Fibroblast of lung (primary cell): ENCODE measurements around the gene ASH1L.

ENCODE experiments used
- CTCF ChIP-seq, 2 donors: IDR thresholded peaks in 1 of 2; conservative IDR thresholded peaks in 1 of 2; 1 replicate in 1 of 2; 2 replicates in 1 of 2; pipeline ENCODE4 v1.5.1; 2011 to 2012; ENCODE audit warnings: low read length in 2 of 2, control low read depth in 1 of 2, inconsistent platforms in 1 of 2, low read depth in 1 of 2, mild to moderate bottlenecking in 1 of 2
- EZH2 ChIP-seq: IDR thresholded peaks from 2 replicates; pipeline ENCODE4 v1.5.1; 2012; ENCODE audit warnings: low read length, control low read depth, mild to moderate bottlenecking; ENCODE audit errors: missing control alignments

DNA sequence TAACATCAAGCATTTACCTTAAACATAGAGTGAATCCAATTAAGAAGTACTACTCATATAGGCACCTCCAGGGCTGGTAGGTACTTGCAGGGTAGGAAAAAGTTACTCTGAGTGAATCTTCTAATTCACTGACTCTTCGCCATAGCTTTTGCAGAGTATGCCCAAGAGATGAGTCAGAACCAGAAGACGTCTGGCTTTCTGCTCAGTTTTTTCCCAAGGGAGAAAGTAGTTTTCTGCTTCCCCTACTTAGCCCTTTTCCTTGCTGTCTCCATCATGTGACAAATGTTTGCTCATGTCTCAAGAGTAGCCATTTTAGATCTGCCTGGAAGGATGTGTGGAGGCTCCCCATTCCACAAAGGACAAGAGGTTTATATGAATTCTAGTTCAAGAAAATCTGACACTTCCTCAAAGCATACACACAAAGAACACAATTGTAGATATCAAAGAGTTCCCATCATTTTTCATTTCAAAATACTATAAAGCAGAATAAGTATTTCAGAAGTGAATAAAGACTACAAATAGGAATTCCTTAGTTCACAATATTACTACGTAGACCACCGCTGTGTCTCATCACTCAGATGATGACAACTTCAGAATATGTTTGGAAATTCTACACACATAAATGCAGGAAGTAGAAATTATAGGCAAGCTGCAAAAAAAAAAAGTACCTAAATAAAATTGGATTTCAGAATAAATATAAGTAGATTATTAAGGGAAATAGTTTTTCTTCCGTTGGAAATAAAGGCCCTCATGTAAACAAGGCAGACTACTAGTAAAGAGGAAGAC is 98.5 kb downstream of the ASH1L start:
- no peak for TF ChIP-seq CTCF (conservative IDR thresholded peaks at IDR 0.05 in 1 of 2, IDR thresholded peaks at IDR 0.05 in 1 of 2; ENCODE audit: low read depth in 1 of 2, low read length in 2 of 2)
- TF ChIP-seq EZH2, result no peak
